HCT116 (cell line): Measurements from ENCODE around the gene MTOR. TPM values are rescaled to one million over a fixed set of nuclear protein-coding genes. Genes with fewer than 3 reads are reported as not detected.

Experiments used
- ATAC-seq: fragments of 200-7000 bp; cut with Tn5 transposase; 2 replicates; pipeline ENCODE4 v1.9.1; 2020; ENCODE audit warnings: mild to moderate bottlenecking, moderate library complexity
- BruUV-seq: library from RNA; stranded (reverse); fragments of 400-500 nt; replicated peaks from 2 replicates; lab custom pipeline; 2021; lab: Mats Ljungman, UMichigan
- CTCF ChIA-PET: fragments of 300-600 bp; sonication (Branson Sonifier 250); formaldehyde crosslinking; loops from one replicate; lab custom pipeline; 2021; ENCODE audit warnings: antibody characterized with exemption; lab: Charles Lee
- POLR2A ChIA-PET: fragments of 300-600, 350-600 bp; sonication (Branson Sonifier 250); formaldehyde crosslinking; loops from one replicate; lab custom pipeline; 2021; ENCODE audit warnings: antibody characterized with exemption; lab: Charles Lee
- RAD21 ChIA-PET, 2 experiments: fragments of 300-600 bp; sonication (Branson Sonifier 250); formaldehyde crosslinking; loops; one replicate each; lab custom pipeline; 2023; ENCODE audit warnings: low total read pairs in 2 of 2; ENCODE audit not compliant: uncharacterized antibody in 2 of 2, unreplicated experiment in 2 of 2, low non-redundant PET in 1 of 2; lab: Charles Lee
- DNase-seq: peaks from one replicate; pipeline ENCODE4 v3.0.0-alpha.2; 2010; ENCODE audit warnings: low read depth, low spot score
- H2AFZ ChIP-seq: fragments of 200-600 bp; shearing (Covaris generic), sonication (generic); 2 replicates; pipeline ENCODE4 v1.6.1; 2017; ENCODE audit warnings: low read depth, mixed run types, mixed read lengths, antibody characterized with exemption, low read length; ENCODE audit not compliant: poor library complexity, severe bottlenecking
- H3K27ac ChIP-seq: 2 replicates; pipeline ENCODE4 v1.5.1; 2012; ENCODE audit warnings: low read depth, low read length
- H3K27me3 ChIP-seq: fragments of 200-600 bp; sonication (generic); 2 replicates; pipeline ENCODE4 v1.6.1; 2016; ENCODE audit warnings: mixed run types, low read length, mixed read lengths; ENCODE audit not compliant: insufficient read depth
- H3K36me3 ChIP-seq, 2 experiments: fragments of 200-500 bp in 1 of 2; fragments of 200-600 bp in 1 of 2; sonication (Bioruptor generic) in 1 of 2; sonication (generic) in 1 of 2; 2 replicates each; pipeline versions ENCODE4 v1.5.1 to v1.6.1; 2014 to 2016; ENCODE audit warnings: low read length in 2 of 2, inconsistent platforms in 1 of 2, mixed read lengths in 1 of 2, mixed run types in 1 of 2; ENCODE audit not compliant: insufficient read depth in 2 of 2, control insufficient read depth in 1 of 2
- H3K4me1 ChIP-seq, 2 experiments: fragments of 200-600 bp in 1 of 2; sonication (generic) in 1 of 2; 2 replicates each; pipeline versions ENCODE4 v1.5.1 to v1.6.1; 2012 to 2017; ENCODE audit warnings: low read length in 2 of 2, inconsistent platforms in 1 of 2, mild to moderate bottlenecking in 1 of 2, mixed read lengths in 1 of 2, mixed run types in 1 of 2, moderate library complexity in 1 of 2; ENCODE audit not compliant: insufficient read depth in 2 of 2, control insufficient read depth in 1 of 2
- H3K4me2 ChIP-seq: fragments of 200-600 bp; sonication (generic); 2 replicates; pipeline ENCODE4 v1.6.1; 2017; ENCODE audit warnings: mixed run types, low read length, mixed read lengths
- H3K4me3 ChIP-seq, 2 experiments: fragments of 200-600 bp in 1 of 2; sonication (generic) in 1 of 2; replicated peaks in 1 of 2; 2 replicates each; pipeline ENCODE4 v1.5.1; 2011 to 2016; ENCODE audit warnings: low read length in 2 of 2, control low read depth in 1 of 2, low read depth in 1 of 2, mild to moderate bottlenecking in 1 of 2, mixed read lengths in 1 of 2, mixed run types in 1 of 2
- H3K79me2 ChIP-seq: fragments of 200-600 bp; sonication (generic); 2 replicates; pipeline ENCODE4 v1.6.1; 2017; ENCODE audit warnings: mild to moderate bottlenecking, mixed run types, low read length, moderate library complexity, mixed read lengths; ENCODE audit not compliant: insufficient read depth
- H3K9ac ChIP-seq: fragments of 200-600 bp; sonication (generic); 2 replicates; pipeline ENCODE4 v1.6.1; 2016; ENCODE audit warnings: low read length, mixed read lengths
- H3K9me2 ChIP-seq: fragments of 200-600 bp; sonication (generic), shearing (Covaris generic); 2 replicates; pipeline ENCODE4 v1.6.1; 2017; ENCODE audit warnings: mixed run types, mild to moderate bottlenecking, moderate library complexity; ENCODE audit not compliant: insufficient read depth
- H3K9me3 ChIP-seq, 2 experiments: fragments of 200-500 bp in 1 of 2; fragments of 200-600 bp in 1 of 2; sonication (Bioruptor generic) in 1 of 2; sonication (generic) in 1 of 2; 2 replicates each; pipeline ENCODE4 v1.6.1; 2014 to 2017; ENCODE audit warnings: low read length in 2 of 2, mixed read lengths in 2 of 2, inconsistent platforms in 1 of 2, low read depth in 1 of 2, mild to moderate bottlenecking in 1 of 2, mixed run types in 1 of 2, moderate library complexity in 1 of 2; ENCODE audit not compliant: control insufficient read depth in 1 of 2, insufficient read depth in 1 of 2
- H4K20me1 ChIP-seq: fragments of 200-600 bp; sonication (generic), shearing (Covaris generic); 2 replicates; pipeline ENCODE4 v1.6.1; 2017; ENCODE audit warnings: mixed run types, mild to moderate bottlenecking, moderate library complexity; ENCODE audit not compliant: insufficient read depth
- ELF1 ChIP-seq: IDR thresholded peaks from 2 replicates; pipeline ENCODE4 v1.6.1; 2012; ENCODE audit warnings: low read depth, borderline replicate concordance
- EZH2 ChIP-seq: fragments of 200-600 bp; sonication (generic); IDR thresholded peaks from 2 replicates; pipeline ENCODE4 v1.6.1; 2017; ENCODE audit warnings: antibody characterized with exemption, mixed run types
- EZH2phosphoT487 ChIP-seq: fragments of 200-600 bp; IDR thresholded peaks from 2 replicates; pipeline ENCODE4 v1.6.1; 2018; ENCODE audit warnings: antibody characterized with exemption, borderline replicate concordance
- FOSL1 ChIP-seq: IDR thresholded peaks from 2 replicates; pipeline ENCODE4 v1.6.1; 2012; ENCODE audit warnings: low read depth
- JUND ChIP-seq: IDR thresholded peaks from 2 replicates; pipeline ENCODE4 v1.6.1; 2012
- POLR2A ChIP-seq: IDR thresholded peaks from 2 replicates; pipeline ENCODE4 v1.7.0; 2011; ENCODE audit warnings: borderline replicate concordance; ENCODE audit not compliant: insufficient read depth, insufficient read length; ENCODE audit errors: extremely low read depth
- POLR2AphosphoS5 ChIP-seq: IDR thresholded peaks from 2 replicates; pipeline ENCODE4 v1.6.1; 2011; ENCODE audit warnings: mild to moderate bottlenecking, low read depth, low read length, moderate library complexity
- RAD21 ChIP-seq: IDR thresholded peaks from 2 replicates; pipeline ENCODE4 v1.6.1; 2012; ENCODE audit warnings: low read depth, mild to moderate bottlenecking
- SIN3A ChIP-seq: IDR thresholded peaks from 2 replicates; pipeline ENCODE4 v1.6.1; 2012; ENCODE audit warnings: low read depth
- SP1 ChIP-seq: IDR thresholded peaks from 2 replicates; pipeline ENCODE4 v1.6.1; 2012; ENCODE audit warnings: low read depth
- SRF ChIP-seq: IDR thresholded peaks from 2 replicates; pipeline ENCODE4 v1.6.1; 2012; ENCODE audit warnings: low read depth
- TCF7L2 ChIP-seq: IDR thresholded peaks from 2 replicates; pipeline ENCODE4 v1.7.0; 2011; ENCODE audit warnings: borderline replicate concordance, inconsistent platforms; ENCODE audit not compliant: insufficient read depth, insufficient read length; ENCODE audit errors: extremely low read depth
- YY1 ChIP-seq: IDR thresholded peaks from 2 replicates; pipeline ENCODE4 v1.6.1; 2011; ENCODE audit warnings: low read length, low read depth, moderate library complexity, mild to moderate bottlenecking; ENCODE audit not compliant: insufficient replicate concordance; ENCODE audit errors: extremely low read depth
- ZFX ChIP-seq: fragments of 450-650 bp; IDR thresholded peaks from 2 replicates; pipeline ENCODE4 v1.6.1; 2017
- ZNF274 ChIP-seq: fragments of 200-500 bp; sonication (Bioruptor generic); IDR thresholded peaks from 2 replicates; pipeline ENCODE4 v1.6.1; 2014; ENCODE audit warnings: mild to moderate bottlenecking, low read depth, low read length, inconsistent platforms
- intact Hi-C: fragments of 100-400 bp; cut with micrococcal nuclease; formaldehyde crosslinking; loops from 2 replicates; pipeline ENCODE4 v1.10.0; 2022
- total RNA-seq: library from RNA; stranded (reverse); gene quantifications from one replicate; pipeline ENCODE4 v1.2.1, GENCODE V29; 2021; ENCODE audit not compliant: unreplicated experiment
- TF ChIP-seq, protein P1 (sequence below): IDR thresholded peaks from 2 replicates; pipeline ENCODE4 v1.6.1; 2012; ENCODE audit warnings: low read depth
- TF ChIP-seq, protein P2 (sequence below), 3 experiments: fragments of 200-600 bp in 1 of 3; sonication (generic) in 1 of 3; IDR thresholded peaks in 2 of 3; conservative IDR thresholded peaks in 1 of 3; 2 replicates each; pipeline ENCODE4 v1.5.1; 2012 to 2017; ENCODE audit warnings: low read depth in 2 of 3, low read length in 2 of 3, antibody characterized with exemption in 1 of 3, borderline replicate concordance in 1 of 3, control low read depth in 1 of 3, mild to moderate bottlenecking in 1 of 3, mixed read lengths in 1 of 3, mixed run types in 1 of 3, moderate library complexity in 1 of 3; ENCODE audit not compliant: insufficient read depth in 1 of 3
- TF ChIP-seq, protein P3 (sequence below): IDR thresholded peaks from 2 replicates; pipeline ENCODE4 v1.6.1; 2012
- TF ChIP-seq, protein P4 (sequence below): IDR thresholded peaks from 2 replicates; pipeline ENCODE4 v1.6.1; 2012
- TF ChIP-seq, protein P5 (sequence below): IDR thresholded peaks from 2 replicates; pipeline ENCODE4 v1.6.1; 2011; ENCODE audit warnings: mild to moderate bottlenecking, low read length, moderate library complexity; ENCODE audit not compliant: insufficient replicate concordance; ENCODE audit errors: extremely low read depth

Gene MTOR
- total RNA-seq, 1 experiment from 2014 or later = 42.2 TPM

DNA sequence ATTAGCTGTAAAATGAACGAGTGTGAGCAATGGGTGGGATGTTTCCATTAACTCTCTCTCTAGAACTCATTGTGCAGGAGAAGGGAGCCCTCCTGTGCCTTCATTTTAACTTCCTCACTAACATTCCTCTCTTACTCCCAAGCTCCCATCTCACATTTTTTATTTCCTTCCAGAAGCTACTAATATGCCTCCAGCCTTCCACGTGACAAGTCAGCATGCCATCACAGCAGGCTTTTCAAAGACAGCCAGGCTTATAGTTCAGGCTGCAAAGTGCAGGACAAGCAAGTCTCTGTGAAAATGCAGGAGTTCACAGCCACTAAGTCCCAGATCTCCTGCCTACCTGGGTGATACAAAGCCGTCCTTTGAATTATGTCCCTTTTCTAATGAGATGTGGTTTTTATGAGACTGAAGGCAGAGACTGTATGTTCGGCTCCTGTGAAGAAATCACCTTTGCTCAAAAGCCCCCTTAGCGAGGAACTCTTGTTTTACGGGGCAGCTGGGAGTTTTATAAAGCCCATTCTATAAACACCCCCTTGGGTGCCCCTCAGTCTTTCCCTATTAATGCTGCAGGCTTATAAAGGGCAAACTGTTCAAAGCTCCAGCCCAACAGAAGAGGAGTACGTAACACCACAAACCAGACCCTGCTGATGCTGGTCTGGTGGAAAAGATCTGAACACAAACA, 87.9 kb downstream of the MTOR start:
- no peaks in the 10 kb centered on the region for H3K9me3 ChIP-seq
- no peak overlapping the region for H2AFZ ChIP-seq
- POLR2A ChIA-PET = no interaction called here
- no peak for DNase-seq
- H3K4me2 ChIP-seq = no peak overlapping the region
- RAD21 ChIA-PET = no interaction called here
- ATAC-seq = no peak
- no peaks in the 10 kb centered on the region for H3K27me3 ChIP-seq
- CTCF ChIA-PET = no interaction called here
- no peaks in the 10 kb centered on the region for H3K36me3 ChIP-seq
- no peak overlapping the region for H3K4me3 ChIP-seq
- intact Hi-C loops = no loop called here
- no TSS peak for BruUV-seq
- H3K9me2 ChIP-seq = no peaks in the 10 kb centered on the region
- H3K27ac ChIP-seq = no peak overlapping the region
- H3K4me1 ChIP-seq = no peaks in the 10 kb centered on the region
- TF ChIP-seq EZH2 (no peak), SRF (no peak), JUND (no peak), ELF1 (no peak), YY1 (no peak), EZH2phosphoT487 (no peak), RAD21 (no peak), ZFX (no peak), TCF7L2 (no peak), SIN3A (no peak), POLR2AphosphoS5 (no peak), POLR2A (no peak), SP1 (no peak), ZNF274 (no peak), FOSL1 (no peak)
- TF ChIP-seq, protein P1, sequence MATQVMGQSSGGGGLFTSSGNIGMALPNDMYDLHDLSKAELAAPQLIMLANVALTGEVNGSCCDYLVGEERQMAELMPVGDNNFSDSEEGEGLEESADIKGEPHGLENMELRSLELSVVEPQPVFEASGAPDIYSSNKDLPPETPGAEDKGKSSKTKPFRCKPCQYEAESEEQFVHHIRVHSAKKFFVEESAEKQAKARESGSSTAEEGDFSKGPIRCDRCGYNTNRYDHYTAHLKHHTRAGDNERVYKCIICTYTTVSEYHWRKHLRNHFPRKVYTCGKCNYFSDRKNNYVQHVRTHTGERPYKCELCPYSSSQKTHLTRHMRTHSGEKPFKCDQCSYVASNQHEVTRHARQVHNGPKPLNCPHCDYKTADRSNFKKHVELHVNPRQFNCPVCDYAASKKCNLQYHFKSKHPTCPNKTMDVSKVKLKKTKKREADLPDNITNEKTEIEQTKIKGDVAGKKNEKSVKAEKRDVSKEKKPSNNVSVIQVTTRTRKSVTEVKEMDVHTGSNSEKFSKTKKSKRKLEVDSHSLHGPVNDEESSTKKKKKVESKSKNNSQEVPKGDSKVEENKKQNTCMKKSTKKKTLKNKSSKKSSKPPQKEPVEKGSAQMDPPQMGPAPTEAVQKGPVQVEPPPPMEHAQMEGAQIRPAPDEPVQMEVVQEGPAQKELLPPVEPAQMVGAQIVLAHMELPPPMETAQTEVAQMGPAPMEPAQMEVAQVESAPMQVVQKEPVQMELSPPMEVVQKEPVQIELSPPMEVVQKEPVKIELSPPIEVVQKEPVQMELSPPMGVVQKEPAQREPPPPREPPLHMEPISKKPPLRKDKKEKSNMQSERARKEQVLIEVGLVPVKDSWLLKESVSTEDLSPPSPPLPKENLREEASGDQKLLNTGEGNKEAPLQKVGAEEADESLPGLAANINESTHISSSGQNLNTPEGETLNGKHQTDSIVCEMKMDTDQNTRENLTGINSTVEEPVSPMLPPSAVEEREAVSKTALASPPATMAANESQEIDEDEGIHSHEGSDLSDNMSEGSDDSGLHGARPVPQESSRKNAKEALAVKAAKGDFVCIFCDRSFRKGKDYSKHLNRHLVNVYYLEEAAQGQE = no peak
- TF ChIP-seq, protein P2, sequence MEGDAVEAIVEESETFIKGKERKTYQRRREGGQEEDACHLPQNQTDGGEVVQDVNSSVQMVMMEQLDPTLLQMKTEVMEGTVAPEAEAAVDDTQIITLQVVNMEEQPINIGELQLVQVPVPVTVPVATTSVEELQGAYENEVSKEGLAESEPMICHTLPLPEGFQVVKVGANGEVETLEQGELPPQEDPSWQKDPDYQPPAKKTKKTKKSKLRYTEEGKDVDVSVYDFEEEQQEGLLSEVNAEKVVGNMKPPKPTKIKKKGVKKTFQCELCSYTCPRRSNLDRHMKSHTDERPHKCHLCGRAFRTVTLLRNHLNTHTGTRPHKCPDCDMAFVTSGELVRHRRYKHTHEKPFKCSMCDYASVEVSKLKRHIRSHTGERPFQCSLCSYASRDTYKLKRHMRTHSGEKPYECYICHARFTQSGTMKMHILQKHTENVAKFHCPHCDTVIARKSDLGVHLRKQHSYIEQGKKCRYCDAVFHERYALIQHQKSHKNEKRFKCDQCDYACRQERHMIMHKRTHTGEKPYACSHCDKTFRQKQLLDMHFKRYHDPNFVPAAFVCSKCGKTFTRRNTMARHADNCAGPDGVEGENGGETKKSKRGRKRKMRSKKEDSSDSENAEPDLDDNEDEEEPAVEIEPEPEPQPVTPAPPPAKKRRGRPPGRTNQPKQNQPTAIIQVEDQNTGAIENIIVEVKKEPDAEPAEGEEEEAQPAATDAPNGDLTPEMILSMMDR (IDR thresholded peaks at IDR 0.05 in 2 of 3, conservative IDR thresholded peaks at IDR 0.05 in 1 of 3; ENCODE audit: borderline replicate concordance in 1 of 3, insufficient read depth in 1 of 3, low read depth in 2 of 3, low read length in 2 of 3) = no peak
- TF ChIP-seq, protein P3, sequence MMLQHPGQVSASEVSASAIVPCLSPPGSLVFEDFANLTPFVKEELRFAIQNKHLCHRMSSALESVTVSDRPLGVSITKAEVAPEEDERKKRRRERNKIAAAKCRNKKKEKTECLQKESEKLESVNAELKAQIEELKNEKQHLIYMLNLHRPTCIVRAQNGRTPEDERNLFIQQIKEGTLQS = no peak
- TF ChIP-seq, protein P4, sequence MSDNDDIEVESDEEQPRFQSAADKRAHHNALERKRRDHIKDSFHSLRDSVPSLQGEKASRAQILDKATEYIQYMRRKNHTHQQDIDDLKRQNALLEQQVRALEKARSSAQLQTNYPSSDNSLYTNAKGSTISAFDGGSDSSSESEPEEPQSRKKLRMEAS = no peak
- TF ChIP-seq, protein P5, sequence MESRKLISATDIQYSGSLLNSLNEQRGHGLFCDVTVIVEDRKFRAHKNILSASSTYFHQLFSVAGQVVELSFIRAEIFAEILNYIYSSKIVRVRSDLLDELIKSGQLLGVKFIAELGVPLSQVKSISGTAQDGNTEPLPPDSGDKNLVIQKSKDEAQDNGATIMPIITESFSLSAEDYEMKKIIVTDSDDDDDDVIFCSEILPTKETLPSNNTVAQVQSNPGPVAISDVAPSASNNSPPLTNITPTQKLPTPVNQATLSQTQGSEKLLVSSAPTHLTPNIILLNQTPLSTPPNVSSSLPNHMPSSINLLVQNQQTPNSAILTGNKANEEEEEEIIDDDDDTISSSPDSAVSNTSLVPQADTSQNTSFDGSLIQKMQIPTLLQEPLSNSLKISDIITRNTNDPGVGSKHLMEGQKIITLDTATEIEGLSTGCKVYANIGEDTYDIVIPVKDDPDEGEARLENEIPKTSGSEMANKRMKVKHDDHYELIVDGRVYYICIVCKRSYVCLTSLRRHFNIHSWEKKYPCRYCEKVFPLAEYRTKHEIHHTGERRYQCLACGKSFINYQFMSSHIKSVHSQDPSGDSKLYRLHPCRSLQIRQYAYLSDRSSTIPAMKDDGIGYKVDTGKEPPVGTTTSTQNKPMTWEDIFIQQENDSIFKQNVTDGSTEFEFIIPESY = no peak
- H4K20me1 ChIP-seq = no peaks in the 10 kb centered on the region
- no peaks in the 10 kb centered on the region for H3K79me2 ChIP-seq
- H3K9ac ChIP-seq = no peak overlapping the region
